HG03469 (cell line): ENCODE measurements around the gene MATN1.

Experiments used
- ATAC-seq: cut with Tn5 transposase; IDR thresholded peaks from one replicate; pipeline ENCODE4 v1.9.1; 2021; ENCODE audit warnings: mild to moderate bottlenecking, moderate library complexity, moderate number of reproducible peaks; ENCODE audit not compliant: unreplicated experiment

MATN1 gene

GRCh38 chr1:30719406-30720270, 3.7 kb downstream of the MATN1 start:
- ATAC-seq, result no peak

GRCh38 chr1:30718636-30719405, 4.6 kb downstream of the MATN1 start:
- peak; percentile 29 for ATAC-seq

- peak; percentile 48 for ATAC-seq
These were observed 5.2 kb downstream of the MATN1 start for GRCh38 chr1:30718091-30718635.

- ATAC-seq, result no peak
These were observed 6.7 kb downstream of the MATN1 start for GRCh38 chr1:30716646-30717045.

GRCh38 chr1:30715886-30716285, 7.5 kb downstream of the MATN1 start:
- ATAC-seq, result no peak

GRCh38 chr1:30715216-30715615, 8.2 kb downstream of the MATN1 start:
- no peak for ATAC-seq

- ATAC-seq, result no peak
These were observed 8.8 kb downstream of the MATN1 start for GRCh38 chr1:30714536-30715090.

GRCh38 chr1:30714025-30714424, 9.4 kb downstream of the MATN1 start:
- ATAC-seq, result no peak

GRCh38 chr1:30713311-30713710, 10.1 kb downstream of the MATN1 start:
- ATAC-seq, result no peak

GRCh38 chr1:30712583-30712982, 10.8 kb downstream of the MATN1 start:
- no peak for ATAC-seq

- no peak for ATAC-seq
These were observed 13.0 kb downstream of the MATN1 start for GRCh38 chr1:30710407-30710806.

- no peak for ATAC-seq
These were observed 15.0 kb downstream of the MATN1 start for GRCh38 chr1:30708361-30708728.

- ATAC-seq, result no peak
These were observed 15.7 kb downstream of the MATN1 start for GRCh38 chr1:30707412-30708360.

GRCh38 chr1:30706528-30706927, 16.9 kb downstream of the MATN1 start:
- no peak for ATAC-seq

GRCh38 chr1:30705698-30706097, 17.7 kb downstream of the MATN1 start:
- ATAC-seq, result no peak

- no peak for ATAC-seq
These were observed 18.4 kb downstream of the MATN1 start for GRCh38 chr1:30704765-30705509.

- no peak for ATAC-seq
These were observed 19.1 kb downstream of the MATN1 start for GRCh38 chr1:30704271-30704670.

GRCh38 chr1:30702823-30703222, 20.6 kb downstream of the MATN1 start:
- ATAC-seq, result no peak

GRCh38 chr1:30701258-30701633, 22.1 kb downstream of the MATN1 start:
- no peak for ATAC-seq
